Mesodermal cell (in vitro differentiated cells): ENCODE data around the gene SORT1. TPM values are rescaled to one million over a fixed set of nuclear protein-coding genes. Genes with fewer than 3 reads are reported as not detected.
"Not testable (repeated sequence)": the region's sequence is repeated elsewhere in the genome, so short reads cannot be mapped to it uniquely, and the experiment has no call there.

Experiments
- H3K27ac ChIP-seq: 2 replicates; pipeline ENCODE4 v1.7.0; 2013; ENCODE audit warnings: mild to moderate bottlenecking, low read depth, low read length, moderate library complexity; ENCODE audit not compliant: severe bottlenecking
- H3K36me3 ChIP-seq: 2 replicates; pipeline ENCODE4 v1.7.1; 2013; ENCODE audit warnings: mild to moderate bottlenecking, low read length, moderate library complexity; ENCODE audit not compliant: control insufficient read depth, insufficient read depth
- H3K4me1 ChIP-seq: one replicate; pipeline ENCODE4 v1.7.1; 2013; ENCODE audit warnings: mild to moderate bottlenecking, low read length; ENCODE audit not compliant: insufficient read depth, control insufficient read depth, poor library complexity, severe bottlenecking
- H3K4me3 ChIP-seq: 2 replicates; pipeline ENCODE4 v1.7.0; 2013; ENCODE audit warnings: low read length, control low read depth, mild to moderate bottlenecking; ENCODE audit not compliant: insufficient read depth, poor library complexity, severe bottlenecking; ENCODE audit errors: extremely low read depth
- H3K9me3 ChIP-seq: 2 replicates; pipeline ENCODE4 v1.7.1; 2013; ENCODE audit warnings: mild to moderate bottlenecking, low read length, moderate library complexity; ENCODE audit not compliant: control insufficient read depth
- WGBS, 2 experiments: methylation state at CpG; one replicate each; pipeline ENCODE4 v1.1.5; 2013; ENCODE audit warnings: missing lambda C conversion rate in 2 of 2; ENCODE audit not compliant: insufficient coverage in 2 of 2; 5-methylcytosine and 5-hydroxymethylcytosine counted together
- polyA plus RNA-seq, 2 experiments: library from polyadenylated mRNA; stranded (reverse); fragments of 50-300 nt; gene quantifications; one replicate each; pipeline ENCODE4 v1.2.3, GENCODE V29; 2013

SORT1 gene
- 18.3 TPM for polyA plus RNA-seq (2013, experiment 1 of 2)
- 15.6 TPM for polyA plus RNA-seq (2013, experiment 2 of 2)

GRCh38 chr1:109397581-109398342, at the start of gene SORT1:
Gene SORT1 (minus strand): TSS chr1:109397918. CDS start chr1:109397892, 26 bp downstream.
- peaks cover 13% of the 10 kb centered on the region for H3K36me3 ChIP-seq
- peak within 1 kb of the TSS; percentile 43 for H3K4me3 ChIP-seq
- WGBS, 2 experiments, result 0 to 1% methylated on average over 51 to 72 of the region's 98 CpGs
- H3K9me3 ChIP-seq, result no peaks in the 10 kb centered on the region
- peaks cover 26% of the 10 kb centered on the region for H3K4me1 ChIP-seq
- peak within 1 kb of the TSS; percentile 69 for H3K27ac ChIP-seq

GRCh38 chr1:109445949-109446695, 48.4 kb upstream of the SORT1 start:
- H3K36me3 ChIP-seq, H3K4me3 ChIP-seq, H3K9me3 ChIP-seq, H3K4me1 ChIP-seq, H3K27ac ChIP-seq: not testable (repeated sequence)
- 71 to 77% methylated on average over 6 to 9 of the region's 11 CpGs for WGBS, 2 experiments

- WGBS, 2 experiments, result 100% methylated on average over 1 of the region's 1 CpG; no CpG with 5 or more reads in 1 of the 2 experiments
- Histone ChIP-seq H3K9me3 (peaks cover 9% of the 10 kb centered on the region), H3K4me1 (peaks cover 5% of the 10 kb centered on the region), H3K4me3 (no peak overlapping the region), H3K27ac (no peak overlapping the region), H3K36me3 (no peaks in the 10 kb centered on the region)
Measured at GRCh38 chr1:109444346-109444745, 46.6 kb upstream of the SORT1 start.

GRCh38 chr1:109443476-109443875, 45.8 kb upstream of the SORT1 start:
- Histone ChIP-seq H3K36me3 (no peaks in the 10 kb centered on the region), H3K27ac (no peak overlapping the region), H3K9me3 (peaks cover 9% of the 10 kb centered on the region), H3K4me1 (peaks cover 12% of the 10 kb centered on the region), H3K4me3 (no peak overlapping the region)
- 64 to 71% methylated on average over 1 of the region's 2 CpGs for WGBS, 2 experiments

DNA sequence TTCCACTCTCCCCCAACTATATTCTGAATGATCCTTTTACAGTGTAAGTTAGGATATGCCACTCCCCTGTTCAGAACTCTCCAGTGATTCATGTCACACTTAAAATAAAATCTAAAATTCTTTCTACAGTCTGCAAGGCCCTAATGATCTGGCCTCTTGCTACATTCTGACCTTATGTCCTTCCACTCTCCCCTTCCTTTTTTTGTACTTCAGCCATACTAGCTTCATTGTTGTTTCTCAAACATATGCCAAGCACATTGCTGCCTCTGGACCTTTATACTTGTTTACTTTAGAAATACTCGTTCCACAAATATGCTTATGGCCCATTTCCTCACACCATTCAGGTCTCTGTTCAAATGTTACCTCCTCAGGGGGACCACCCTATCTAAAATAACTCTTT, 43.4 kb upstream of the SORT1 start:
- WGBS, 2 experiments, result 64 to 80% methylated on average over 1 of the region's 1 CpG
- Histone ChIP-seq H3K36me3 (no peaks in the 10 kb centered on the region), H3K9me3 (peaks cover 9% of the 10 kb centered on the region), H3K27ac (no peak overlapping the region), H3K4me1 (peaks cover 16% of the 10 kb centered on the region), H3K4me3 (no peak overlapping the region)

DNA sequence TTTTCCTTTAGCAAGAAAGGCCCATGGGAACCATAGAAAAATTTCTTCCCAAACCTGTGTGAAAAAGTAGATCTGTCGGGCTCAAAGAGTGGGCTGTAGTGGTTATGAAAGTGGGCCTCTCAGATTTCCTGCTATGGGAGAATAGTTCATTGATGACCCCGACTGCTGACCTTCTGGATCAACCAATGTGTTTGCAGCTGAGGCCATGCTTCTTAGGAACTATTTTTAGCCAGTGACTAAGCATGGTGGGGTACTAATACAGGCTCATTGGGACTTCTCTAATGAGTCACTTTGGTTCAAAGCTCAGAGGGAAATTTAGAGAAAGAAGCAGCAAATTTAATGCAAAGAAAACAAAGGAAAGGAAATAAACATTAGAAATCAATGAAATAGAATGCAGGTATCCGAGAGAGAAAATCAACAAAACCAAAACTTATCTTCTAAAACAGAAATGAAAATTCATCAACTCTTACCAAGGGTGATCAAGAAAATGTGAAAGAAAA, 41.1 kb upstream of the SORT1 start:
- peaks cover 18% of the 10 kb centered on the region for H3K9me3 ChIP-seq
- 68 to 78% methylated on average over 2 of the region's 3 CpGs for WGBS, 2 experiments
- no peaks in the 10 kb centered on the region for H3K36me3 ChIP-seq
- peaks cover 16% of the 10 kb centered on the region for H3K4me1 ChIP-seq
- no peak overlapping the region for H3K4me3 ChIP-seq
- peak overlapping the region; percentile 73 for H3K27ac ChIP-seq

DNA sequence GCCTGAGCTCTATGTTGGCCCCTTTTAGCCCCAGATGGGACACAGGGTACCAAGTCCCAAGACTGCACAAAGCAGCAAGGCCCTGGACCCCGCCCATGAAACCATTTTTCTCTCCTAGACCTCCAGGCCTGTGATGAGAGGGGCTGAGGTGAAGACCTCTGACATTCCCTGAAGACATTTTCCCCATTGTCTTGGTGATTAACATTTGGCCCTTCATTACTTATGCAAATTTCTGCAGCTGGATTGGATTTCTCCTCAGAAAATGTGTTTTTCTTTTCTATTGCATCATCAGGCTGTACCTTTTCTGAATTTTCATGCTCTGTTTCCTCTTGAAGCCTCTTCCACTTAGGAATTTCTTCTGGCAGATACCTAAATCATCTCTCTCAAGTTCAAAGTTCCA, 36.8 kb upstream of the SORT1 start:
- Histone ChIP-seq H3K27ac (no peak overlapping the region), H3K4me3 (no peak overlapping the region), H3K9me3 (peaks cover 11% of the 10 kb centered on the region), H3K36me3 (no peaks in the 10 kb centered on the region), H3K4me1 (peaks cover 12% of the 10 kb centered on the region)
- WGBS, 2 experiments, result 67 to 80% methylated on average over 1 of the region's 1 CpG

DNA sequence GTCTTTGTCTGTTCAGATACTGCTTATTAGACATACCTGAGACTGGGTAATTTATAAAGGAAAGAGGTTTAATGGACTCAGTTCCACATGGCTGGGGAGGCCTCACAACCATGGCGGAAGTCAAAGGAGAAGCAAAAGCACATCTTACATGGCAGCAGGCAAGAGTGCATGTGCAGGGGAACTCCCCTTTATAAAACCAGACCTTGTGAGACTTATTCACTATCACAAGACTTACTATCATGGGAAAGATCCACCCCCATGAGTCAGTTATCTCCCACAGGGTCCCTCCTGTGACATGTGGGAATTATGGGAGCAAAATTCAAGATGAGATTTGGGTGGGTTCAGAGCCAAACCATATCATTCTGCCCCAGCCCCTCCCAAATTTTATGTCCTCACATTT, 35.6 kb upstream of the SORT1 start:
- Histone ChIP-seq H3K4me3 (no peak overlapping the region), H3K36me3 (no peaks in the 10 kb centered on the region), H3K9me3 (peaks cover 11% of the 10 kb centered on the region), H3K4me1 (peaks cover 2% of the 10 kb centered on the region), H3K27ac (no peak overlapping the region)
- 75 to 94% methylated on average over 1 of the region's 1 CpG for WGBS, 2 experiments

- no peaks in the 10 kb centered on the region for H3K4me1 ChIP-seq
- H3K9me3 ChIP-seq, result peaks cover 11% of the 10 kb centered on the region
- H3K4me3 ChIP-seq, result no peak overlapping the region
- H3K27ac ChIP-seq, result no peak overlapping the region
- H3K36me3 ChIP-seq, result no peaks in the 10 kb centered on the region
Measured at GRCh38 chr1:109432336-109432735, 34.6 kb upstream of the SORT1 start.

DNA sequence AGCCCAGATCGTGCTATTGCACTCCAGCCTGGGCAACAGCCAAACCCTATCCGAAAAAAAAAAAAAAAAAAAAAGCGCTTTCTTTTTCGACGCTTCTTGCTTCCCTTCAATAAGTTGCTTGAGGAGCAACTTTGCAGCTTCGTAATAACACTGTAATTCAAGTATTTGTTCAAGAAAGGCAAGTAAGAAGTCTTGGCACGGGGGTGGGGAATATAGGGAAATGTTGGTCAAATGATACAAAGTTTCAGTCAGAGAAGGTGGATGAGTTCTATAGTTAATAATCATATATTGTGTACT, 29.4 kb upstream of the SORT1 start:
- H3K9me3 ChIP-seq, result no peaks in the 10 kb centered on the region
- H3K27ac ChIP-seq, result peak overlapping the region; percentile 91
- 14 to 25% methylated on average over 1 to 2 of the region's 7 CpGs for WGBS, 2 experiments
- H3K4me3 ChIP-seq, result peak overlapping the region; percentile 91
- peaks cover 2% of the 10 kb centered on the region for H3K36me3 ChIP-seq
- no peaks in the 10 kb centered on the region for H3K4me1 ChIP-seq
